ENCODE results near the gene ADRA2B.
A peak's percentile ranks its signal among the peaks of the same experiment; 100 is the strongest.
"Not testable (repeated sequence)": the region's sequence is repeated elsewhere in the genome, so short reads cannot be mapped to it uniquely, and the experiment has no call there.

Gene ADRA2B

GRCh38 chr2:96065381-96065930, 50.9 kb downstream of the ADRA2B start:
- TF ChIP-seq MAX (IDR thresholded peaks at IDR 0.05; ENCODE audit: low read depth, low read length) (no peak), MYC (IDR thresholded peaks at IDR 0.05; ENCODE audit: low read depth, low read length) (no peak), CTCF (IDR thresholded peaks at IDR 0.05; ENCODE audit: low read depth, low read length) (no peak), POLR2A (IDR thresholded peaks at IDR 0.05; ENCODE audit: extremely low read depth, insufficient read length) (no peak)
- no peak for DNase-seq (ENCODE audit: low read depth)
- no peak overlapping the region for H3K4me3 ChIP-seq (ENCODE audit: low read depth, low read length)

GRCh38 chr2:96064760-96065159, 51.6 kb downstream of the ADRA2B start:
- DNase-seq (ENCODE audit: low read depth); H3K4me3 ChIP-seq (ENCODE audit: low read depth, low read length): not testable (repeated sequence)

- not testable (repeated sequence) for H3K4me3 ChIP-seq (ENCODE audit: low read depth, low read length); DNase-seq (ENCODE audit: low read depth)
Measured at GRCh38 chr2:96064047-96064675, 52.2 kb downstream of the ADRA2B start.

GRCh38 chr2:96063116-96063899, 53.1 kb downstream of the ADRA2B start:
- peak; percentile 71 for DNase-seq (ENCODE audit: low read depth)
- H3K4me3 ChIP-seq (ENCODE audit: low read depth, low read length), result not testable (repeated sequence)
